K562 (cell line): ENCODE data around the gene MDK. TPM values are rescaled to one million over a fixed set of nuclear protein-coding genes. Genes with fewer than 3 reads are reported as not detected.
A peak's percentile ranks its signal among the peaks of the same experiment; 100 is the strongest.

Experiments
- ATAC-seq: fragments of 200-7000 bp; cut with Tn5 transposase; 3 replicates; pipeline ENCODE4 v1.9.1; 2020; ENCODE audit warnings: moderate library complexity
- BruUV-seq: library from RNA; stranded (reverse); fragments of 400-500 nt; replicated peaks from 2 replicates; lab custom pipeline; 2021; lab: Mats Ljungman, UMichigan
- CTCF ChIA-PET: fragments of 300-600 bp; formaldehyde crosslinking; extraction: SDS; loops from one replicate; lab custom pipeline; 2021; ENCODE audit warnings: low intra/inter-chr PET ratio; lab: Yijun Ruan, JAX
- POLR2A ChIA-PET: fragments of 300-600, 350-650 bp; sonication (Branson Sonifier 250); formaldehyde crosslinking; extraction: SDS; loops from one replicate; lab custom pipeline; 2021; ENCODE audit warnings: antibody characterized with exemption, inconsistent platforms; lab: Yijun Ruan, JAX
- DNase-seq, 4 experiments: peaks; one replicate each; pipeline versions ENCODE4 v3.0.0 to v3.0.0-alpha.2; 2011 to 2018; ENCODE audit warnings: low spot score in 3 of 4, mixed read lengths in 3 of 4; ENCODE audit errors: extremely low read depth in 1 of 4
- FAIRE-seq: peaks from 2 replicates; lab custom pipeline; 2011; peaks lifted over from hg19 to GRCh38; lab: Jason Lieb, UNC
- H2AFZ ChIP-seq: 2 replicates; pipeline ENCODE4 v1.6.0; 2011; ENCODE audit warnings: low read depth, low read length, control low read depth, inconsistent platforms
- H3K27ac ChIP-seq: fragments of 200-600 bp; 3 replicates; pipeline ENCODE4 v1.8.0; 2011; ENCODE audit warnings: low read depth, mild to moderate bottlenecking, control low read depth, inconsistent platforms, low read length, moderate library complexity, mixed read lengths; ENCODE audit errors: extremely low read depth
- H3K27me3 ChIP-seq, 2 experiments: fragments of 300-600 bp in 1 of 2; 2 replicates in 1 of 2; 3 replicates in 1 of 2; pipeline versions ENCODE4 v1.6.0 to v1.8.0; 2011; ENCODE audit warnings: inconsistent platforms in 2 of 2, low read length in 2 of 2, mild to moderate bottlenecking in 1 of 2, mixed read lengths in 1 of 2, moderate library complexity in 1 of 2; ENCODE audit not compliant: control insufficient read depth in 2 of 2, insufficient read depth in 2 of 2
- H3K36me3 ChIP-seq: fragments of 300-600 bp; 3 replicates; pipeline ENCODE4 v1.8.0; 2011; ENCODE audit warnings: mild to moderate bottlenecking, low read length, inconsistent platforms; ENCODE audit not compliant: control insufficient read depth, insufficient read depth
- H3K4me1 ChIP-seq, 2 experiments: fragments of 200-600 bp in 1 of 2; replicated peaks in 1 of 2; 2 replicates in 1 of 2; 3 replicates in 1 of 2; pipeline versions ENCODE4 v1.5.1 to v1.8.0; 2011; ENCODE audit warnings: inconsistent platforms in 2 of 2, low read length in 2 of 2, mild to moderate bottlenecking in 1 of 2, mixed read lengths in 1 of 2, moderate library complexity in 1 of 2; ENCODE audit not compliant: control insufficient read depth in 2 of 2, insufficient read depth in 2 of 2
- H3K4me2 ChIP-seq: 2 replicates; pipeline ENCODE4 v1.6.1; 2011; ENCODE audit warnings: low read length, control low read depth, inconsistent platforms, mixed read lengths; ENCODE audit not compliant: insufficient read depth
- H3K4me3 ChIP-seq: fragments of 200-600 bp; sonication (generic), shearing (Covaris generic); 2 replicates; pipeline ENCODE4 v1.5.1; 2016; ENCODE audit warnings: control low read depth, inconsistent platforms
- H3K79me2 ChIP-seq: fragments of 200-600 bp; 3 replicates; pipeline ENCODE4 v1.8.0; 2011; ENCODE audit warnings: low read length, inconsistent platforms; ENCODE audit not compliant: control insufficient read depth, insufficient read depth
- H3K9ac ChIP-seq, 2 experiments: 2 replicates each; pipeline versions ENCODE4 v1.6.0 to v1.6.1; 2011; ENCODE audit warnings: low read depth in 2 of 2, low read length in 2 of 2, control low read depth in 1 of 2, inconsistent platforms in 1 of 2, mild to moderate bottlenecking in 1 of 2, mixed read lengths in 1 of 2; ENCODE audit not compliant: insufficient read depth in 1 of 2
- H3K9me1 ChIP-seq: one replicate; pipeline ENCODE4 v1.6.0; 2011; ENCODE audit warnings: inconsistent platforms, mild to moderate bottlenecking, low read length, moderate library complexity; ENCODE audit not compliant: control insufficient read depth, insufficient read depth
- H3K9me3 ChIP-seq: replicated peaks from 2 replicates; pipeline ENCODE4 v1.5.1; 2011; ENCODE audit warnings: low read depth, low read length, inconsistent platforms; ENCODE audit not compliant: control insufficient read depth, insufficient read depth
- H4K20me1 ChIP-seq: replicated peaks from 2 replicates; pipeline ENCODE4 v1.6.1; 2011; ENCODE audit warnings: low read length, inconsistent platforms, mixed read lengths; ENCODE audit not compliant: control insufficient read depth, insufficient read depth
- BMI1 ChIP-seq: fragments of 150-350 bp; IDR thresholded peaks from 2 replicates; pipeline ENCODE4 v1.6.1; 2014; ENCODE audit warnings: low read length
- CCAR2 ChIP-seq: fragments of 200-400 bp; formaldehyde crosslinking; IDR thresholded peaks from 2 replicates; pipeline ENCODE4 v1.6.1; 2017; ENCODE audit warnings: mild to moderate bottlenecking, low read depth, low read length
- CHD4 ChIP-seq: fragments of 200-600 bp; sonication (generic); IDR thresholded peaks from 3 replicates; pipeline ENCODE4 v1.6.1; 2012; ENCODE audit warnings: low read depth, mild to moderate bottlenecking, mixed read lengths, low read length, inconsistent platforms; ENCODE audit not compliant: insufficient read depth, insufficient replicate concordance, poor library complexity, severe bottlenecking
- CSDE1 ChIP-seq, 2 experiments: fragments of 450-650 bp; IDR thresholded peaks; 2 replicates each; pipeline ENCODE4 v1.6.1; 2016; ENCODE audit warnings: mild to moderate bottlenecking in 1 of 2
- HDAC2 ChIP-seq: fragments of 450-650 bp; IDR thresholded peaks from 2 replicates; pipeline ENCODE4 v1.6.1; 2016; ENCODE audit warnings: mild to moderate bottlenecking
- KAT7 ChIP-seq: sonication (generic); formaldehyde crosslinking; IDR thresholded peaks from 2 replicates; pipeline ENCODE4 v1.8.0; 2022; ENCODE audit warnings: missing genetic modification reagents, mild to moderate bottlenecking, borderline replicate concordance
- MCM2 ChIP-seq: fragments of 450-650 bp; IDR thresholded peaks from 2 replicates; pipeline ENCODE4 v1.6.1; 2017; ENCODE audit warnings: low read depth, mild to moderate bottlenecking
- MYBL2 ChIP-seq, 2 experiments: fragments of 450-650 bp in 1 of 2; sonication (generic) in 1 of 2; formaldehyde crosslinking in 1 of 2; IDR thresholded peaks; 2 replicates each; pipeline versions ENCODE4 v1.6.1 to v1.8.1; 2017 to 2022; ENCODE audit warnings: borderline replicate concordance in 1 of 2, inconsistent platforms in 1 of 2, low read depth in 1 of 2, mild to moderate bottlenecking in 1 of 2, missing genetic modification reagents in 1 of 2, moderate library complexity in 1 of 2
- NR3C1 ChIP-seq: sonication (generic); formaldehyde crosslinking; IDR thresholded peaks from 2 replicates; pipeline ENCODE4 v1.8.1; 2022; ENCODE audit warnings: missing genetic modification reagents
- OTX1 ChIP-seq: fragments of 450-650 bp; formaldehyde crosslinking; IDR thresholded peaks from 2 replicates; pipeline ENCODE4 v1.4.0; 2022; ENCODE audit warnings: mild to moderate bottlenecking
- RBM17 ChIP-seq: fragments of 200-400 bp; formaldehyde crosslinking; IDR thresholded peaks from 2 replicates; pipeline ENCODE4 v1.6.1; 2017; ENCODE audit warnings: low read depth, mild to moderate bottlenecking, low read length, borderline replicate concordance
- SMAD3 ChIP-seq: fragments of 450-650 bp; formaldehyde crosslinking; conservative IDR thresholded peaks from 2 replicates; pipeline ENCODE4 v1.4.0; 2020; ENCODE audit warnings: mild to moderate bottlenecking
- SOX6 ChIP-seq: fragments of 450-650 bp; IDR thresholded peaks from 2 replicates; pipeline ENCODE4 v1.6.1; 2014; ENCODE audit warnings: mild to moderate bottlenecking
- STAT5A ChIP-seq: IDR thresholded peaks from 2 replicates; pipeline ENCODE4 v1.6.1; 2012; ENCODE audit warnings: low read length, inconsistent platforms, borderline replicate concordance
- TAF15 ChIP-seq: fragments of 200-400 bp; formaldehyde crosslinking; IDR thresholded peaks from 2 replicates; pipeline ENCODE4 v1.6.1; 2017; ENCODE audit warnings: mild to moderate bottlenecking, low read depth, low read length, moderate library complexity
- ZNF224 ChIP-seq: sonication (generic); formaldehyde crosslinking; IDR thresholded peaks from 2 replicates; pipeline ENCODE4 v1.8.0; 2022; ENCODE audit warnings: mild to moderate bottlenecking, missing genetic modification reagents
- WGBS: fragments of 100-300 bp; shearing (Covaris generic); methylation state at CpG from one replicate; pipeline ENCODE4 v1.1.6; 2016; ENCODE audit warnings: low coverage, mixed read lengths; ENCODE audit not compliant: insufficient coverage; ENCODE audit errors: missing lambda C conversion rate; 5-methylcytosine and 5-hydroxymethylcytosine counted together
- in situ Hi-C: fragments of 300-500 bp; cut with MboI; formaldehyde crosslinking; loops from 4 replicates; pipeline ENCODE4 v1.15.0; 2018; ENCODE audit warnings: inconsistent platforms, mixed read lengths
- intact Hi-C: fragments of 100-400 bp; cut with micrococcal nuclease; formaldehyde crosslinking; loops from 2 replicates; pipeline ENCODE4 v1.14.2; 2022
- polyA plus RNA-seq, 8 experiments: library from polyadenylated mRNA; depleted of rRNA in 4 of 8; stranded (reverse) in 5 of 8; unstranded in 3 of 8; fragments of >200 nt; fragmentation: Nextera tagmentation in 2 of 8; fragmentation: Illumina TruSeq in 1 of 8; extraction: Ambion mirVana in 2 of 8; extraction: Trizol in 1 of 8; gene quantifications; 2 replicates each; pipeline versions ENCODE4 v1.2.1 to v1.2.3, GENCODE V29; 2011 to 2014; ENCODE audit warnings: inconsistent platforms in 1 of 8, missing spikeins in 1 of 8
- total RNA-seq, 7 experiments: library from RNA; depleted of rRNA in 6 of 7; stranded (reverse); fragments of >200 nt in 6 of 7; fragmentation: Illumina TruSeq in 2 of 7; extraction: Trizol in 2 of 7; gene quantifications; 2 replicates each; pipeline versions ENCODE4 v1.2.1 to v1.2.3, GENCODE V29; 2011 to 2021; ENCODE audit warnings: low replicate concordance in 1 of 7
- TF ChIP-seq, protein P1 (sequence below): fragments of 250-450 bp; sonication (Bioruptor Pico); IDR thresholded peaks from 2 replicates; pipeline ENCODE4 v1.8.0; 2021; ENCODE audit warnings: mild to moderate bottlenecking, moderate library complexity
- TF ChIP-seq, protein P2 (sequence below): sonication (generic); formaldehyde crosslinking; IDR thresholded peaks from 2 replicates; pipeline ENCODE4 v1.8.0; 2022; ENCODE audit warnings: missing genetic modification reagents, mild to moderate bottlenecking, borderline replicate concordance

Gene MDK
- total and polyA plus RNA-seq, 9 of the 15 experiments (the other 6 are each of a cell fraction or from before 2014, with no cell fraction given): 20.7 to 700 (median 350) TPM

DNA sequence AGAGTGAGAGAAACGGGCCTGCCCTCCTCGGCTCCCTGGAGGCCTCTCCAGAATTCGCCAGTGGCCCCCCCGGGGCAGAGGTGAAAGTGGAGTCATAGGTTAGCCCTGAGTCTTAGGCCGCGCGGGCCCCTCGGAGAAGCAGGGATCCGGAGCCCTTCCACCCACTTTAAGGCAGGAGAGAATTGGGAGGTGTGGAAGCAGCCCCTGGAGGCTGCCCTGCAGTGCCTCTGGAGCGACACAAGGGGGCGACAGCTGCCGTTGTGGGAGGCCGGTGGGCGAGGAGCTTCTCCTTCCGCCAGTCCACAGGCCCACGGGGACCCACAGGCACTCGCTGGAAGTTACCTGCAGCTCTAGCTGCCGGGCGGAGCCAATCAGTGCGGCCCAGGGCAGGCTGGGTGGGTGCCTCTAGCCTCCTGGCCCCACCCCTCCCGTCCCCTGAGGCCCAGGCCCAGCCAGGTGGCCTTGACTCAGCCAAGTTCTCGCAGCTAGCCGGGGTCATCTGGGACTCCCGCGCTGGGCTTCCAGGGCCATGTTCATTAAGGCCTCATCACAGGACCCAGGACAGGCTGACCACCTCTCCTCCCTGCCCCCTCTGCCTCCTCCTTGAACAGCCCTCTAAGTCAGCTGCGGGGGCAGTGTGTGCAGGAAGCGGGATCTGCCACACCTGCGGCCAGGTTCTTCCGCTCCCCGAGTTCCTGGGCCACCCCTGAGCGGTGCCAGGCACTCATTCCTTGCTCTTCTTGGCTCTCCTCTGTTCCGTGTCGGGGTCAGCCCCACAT is 29.2 kb upstream of the MDK start:
- Histone ChIP-seq H3K27me3 (no peaks in the 10 kb centered on the region), H2AFZ (peak overlapping the region; percentile 78), H3K9ac (peak overlapping the region; percentile 60 to 88), H3K4me2 (peak overlapping the region; percentile 67), H3K4me3 (peak overlapping the region; percentile 37), H3K79me2 (peaks cover 81% of the 10 kb centered on the region), H3K9me3 (no peaks in the 10 kb centered on the region), H3K27ac (peak overlapping the region; percentile 60; the same call in 2 of the 3 replicates), H3K4me1 (peaks cover 39 to 58% of the 10 kb centered on the region in 2 experiments), H3K9me1 (peaks cover under 1% of the 10 kb centered on the region), H4K20me1 (peaks cover 18% of the 10 kb centered on the region), H3K36me3 (peaks cover 68% of the 10 kb centered on the region; the same call in 2 of the 3 replicates)
- POLR2A ChIA-PET: interaction anchor here (0.6 to 1.9 kb wide), 11 partner anchors 8 to 113 kb away, joined by 3 to 10 read pairs (median 4); no protein-coding TSS in a partner anchor
- ATAC-seq: peak; percentile 76
- CTCF ChIA-PET: interaction anchor here (0.9 to 1.2 kb wide), 3 partner anchors 9 to 18 kb away, joined by 5 to 6 read pairs (median 5); no protein-coding TSS in a partner anchor
- in situ Hi-C loops (no loop called here), intact Hi-C loops (loop anchor here (1.0 to 2.0 kb wide), 2 partner anchors 15 to 29 kb away; partner anchors contain the start of gene MDK)
- FAIRE-seq: peak; percentile 72
- DNase-seq: peak; percentile 75 to 89 (median 84)
- BruUV-seq: no TSS peak
- 38% methylated on average over 28 of the region's 33 CpGs for WGBS
- TF ChIP-seq SMAD3: no peak
- no peak for TF ChIP-seq CCAR2
- no peak for TF ChIP-seq ZNF224 (CRISPR knock-in tag)
- TF ChIP-seq MYBL2 (IDR thresholded peaks at IDR 0.05; ENCODE audit: low read depth): no peak
- TF ChIP-seq MYBL2 (CRISPR knock-in tag; IDR thresholded peaks at IDR 0.05; ENCODE audit: borderline replicate concordance): no peak
- no peak for TF ChIP-seq MCM2
- TF ChIP-seq CHD4: no peak
- no peak for TF ChIP-seq CSDE1 (IDR thresholded peaks at IDR 0.05)
- no peak for TF ChIP-seq STAT5A
- TF ChIP-seq, protein P1, sequence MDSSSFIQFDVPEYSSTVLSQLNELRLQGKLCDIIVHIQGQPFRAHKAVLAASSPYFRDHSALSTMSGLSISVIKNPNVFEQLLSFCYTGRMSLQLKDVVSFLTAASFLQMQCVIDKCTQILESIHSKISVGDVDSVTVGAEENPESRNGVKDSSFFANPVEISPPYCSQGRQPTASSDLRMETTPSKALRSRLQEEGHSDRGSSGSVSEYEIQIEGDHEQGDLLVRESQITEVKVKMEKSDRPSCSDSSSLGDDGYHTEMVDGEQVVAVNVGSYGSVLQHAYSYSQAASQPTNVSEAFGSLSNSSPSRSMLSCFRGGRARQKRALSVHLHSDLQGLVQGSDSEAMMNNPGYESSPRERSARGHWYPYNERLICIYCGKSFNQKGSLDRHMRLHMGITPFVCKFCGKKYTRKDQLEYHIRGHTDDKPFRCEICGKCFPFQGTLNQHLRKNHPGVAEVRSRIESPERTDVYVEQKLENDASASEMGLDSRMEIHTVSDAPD (CRISPR knock-in tag): no peak
- 0 out of 2 replicates have a peak, but pooled peaks have one; percentile 80 for TF ChIP-seq KAT7
- no peak for TF ChIP-seq BMI1
- no peak for TF ChIP-seq TAF15
- TF ChIP-seq NR3C1 (CRISPR knock-in tag): no peak
- TF ChIP-seq OTX1: no peak
- TF ChIP-seq HDAC2: no peak
- TF ChIP-seq RBM17: no peak
- TF ChIP-seq, protein P2, sequence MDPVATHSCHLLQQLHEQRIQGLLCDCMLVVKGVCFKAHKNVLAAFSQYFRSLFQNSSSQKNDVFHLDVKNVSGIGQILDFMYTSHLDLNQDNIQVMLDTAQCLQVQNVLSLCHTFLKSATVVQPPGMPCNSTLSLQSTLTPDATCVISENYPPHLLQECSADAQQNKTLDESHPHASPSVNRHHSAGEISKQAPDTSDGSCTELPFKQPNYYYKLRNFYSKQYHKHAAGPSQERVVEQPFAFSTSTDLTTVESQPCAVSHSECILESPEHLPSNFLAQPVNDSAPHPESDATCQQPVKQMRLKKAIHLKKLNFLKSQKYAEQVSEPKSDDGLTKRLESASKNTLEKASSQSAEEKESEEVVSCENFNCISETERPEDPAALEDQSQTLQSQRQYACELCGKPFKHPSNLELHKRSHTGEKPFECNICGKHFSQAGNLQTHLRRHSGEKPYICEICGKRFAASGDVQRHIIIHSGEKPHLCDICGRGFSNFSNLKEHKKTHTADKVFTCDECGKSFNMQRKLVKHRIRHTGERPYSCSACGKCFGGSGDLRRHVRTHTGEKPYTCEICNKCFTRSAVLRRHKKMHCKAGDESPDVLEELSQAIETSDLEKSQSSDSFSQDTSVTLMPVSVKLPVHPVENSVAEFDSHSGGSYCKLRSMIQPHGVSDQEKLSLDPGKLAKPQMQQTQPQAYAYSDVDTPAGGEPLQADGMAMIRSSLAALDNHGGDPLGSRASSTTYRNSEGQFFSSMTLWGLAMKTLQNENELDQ (CRISPR knock-in tag): no peak
- no peak for TF ChIP-seq SOX6
